HG03460 (cell line): Measurements from ENCODE around the gene AGBL4.

Source experiments
- ATAC-seq: cut with Tn5 transposase; IDR thresholded peaks from one replicate; pipeline ENCODE4 v1.9.1; 2021; ENCODE audit not compliant: unreplicated experiment

Gene AGBL4

GRCh38 chr1:49199564-49199963 lies 824.2 kb downstream of the AGBL4 start:
- ATAC-seq, result no peak

DNA sequence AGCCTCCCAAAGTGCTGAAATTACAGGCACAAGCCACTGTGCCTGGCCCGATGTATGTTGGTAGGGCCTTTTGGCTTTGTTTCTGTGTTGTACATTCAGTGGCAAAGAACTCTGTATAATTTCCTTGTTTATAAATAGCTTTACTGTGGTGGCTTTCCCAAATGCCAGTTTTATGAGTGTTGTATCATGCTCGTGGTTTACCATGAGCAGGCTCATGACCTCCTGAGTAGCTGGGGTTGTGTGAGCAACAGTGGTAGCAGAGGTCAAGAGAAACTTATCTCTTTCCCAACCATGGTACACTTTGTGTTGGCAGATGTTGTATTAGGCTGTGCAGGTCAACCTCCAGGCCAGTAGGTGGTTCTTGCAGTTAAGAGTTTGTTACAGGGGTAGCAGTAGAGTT lies 826.7 kb downstream of the AGBL4 start:
- no peak for ATAC-seq

DNA sequence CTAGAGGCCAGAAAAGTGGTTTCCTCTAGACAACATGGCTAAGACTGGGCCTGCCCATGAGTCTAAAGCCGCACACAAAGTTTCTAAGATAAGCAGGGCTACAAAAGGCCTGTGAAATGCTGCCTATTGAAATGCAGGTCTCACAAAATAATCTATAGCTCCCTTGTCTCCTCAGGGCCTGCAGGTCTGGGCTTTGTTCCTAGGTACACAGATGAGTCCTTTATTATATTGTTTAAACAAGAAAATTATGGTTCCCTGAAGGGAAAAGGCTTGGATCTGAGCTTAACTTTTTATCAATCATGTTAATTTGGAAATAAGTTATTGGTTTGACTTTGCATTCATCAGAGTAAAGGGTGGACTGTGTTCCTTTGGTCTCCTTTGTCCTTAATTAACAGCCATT lies 833.6 kb downstream of the AGBL4 start:
- ATAC-seq, result no peak

GRCh38 chr1:49187056-49187455 lies 836.7 kb downstream of the AGBL4 start:
- ATAC-seq, result no peak

DNA sequence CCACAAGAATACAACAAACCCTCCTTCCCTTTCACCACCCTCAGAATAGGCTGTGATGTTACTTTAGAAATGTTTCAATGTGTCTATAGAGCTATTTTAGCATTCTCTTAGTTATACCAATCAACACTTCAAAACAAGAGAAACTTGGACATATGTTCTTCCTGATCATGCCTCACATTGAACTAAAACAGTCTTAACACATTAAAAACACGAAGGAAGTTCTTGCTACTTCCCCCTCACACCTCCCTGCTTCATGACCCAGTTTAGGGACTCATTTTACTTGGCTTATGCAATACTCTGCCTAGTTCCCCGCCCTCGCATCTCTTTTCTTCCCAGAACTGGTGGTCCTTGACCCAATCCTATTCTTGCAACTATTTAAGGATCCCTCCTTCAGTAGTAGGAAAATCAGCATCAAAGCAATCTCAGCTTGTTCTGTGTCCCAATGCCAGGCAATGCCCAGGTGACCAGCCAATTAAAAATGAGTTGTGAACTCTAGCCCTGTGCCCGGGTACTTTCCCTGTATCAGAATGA lies 838.2 kb downstream of the AGBL4 start:
- no peak for ATAC-seq

DNA sequence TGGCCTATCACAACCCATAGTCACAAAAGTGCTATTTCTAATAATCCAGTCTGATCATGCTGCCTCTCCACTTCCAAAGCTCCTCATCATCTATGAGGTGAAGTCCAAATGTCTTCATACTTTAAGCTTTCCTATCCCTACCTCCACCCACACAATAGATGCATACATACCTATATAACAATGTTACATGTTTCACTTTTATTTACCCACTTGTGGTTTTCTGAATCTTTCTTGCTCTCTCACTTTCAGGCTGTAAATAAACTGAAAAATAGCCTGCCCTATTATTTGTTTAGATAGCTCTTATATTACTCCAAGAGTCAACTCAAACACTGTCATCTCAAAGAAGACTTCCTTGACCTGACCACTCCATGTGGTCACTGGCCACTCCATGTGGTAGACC lies 840.3 kb downstream of the AGBL4 start:
- ATAC-seq, result no peak

DNA sequence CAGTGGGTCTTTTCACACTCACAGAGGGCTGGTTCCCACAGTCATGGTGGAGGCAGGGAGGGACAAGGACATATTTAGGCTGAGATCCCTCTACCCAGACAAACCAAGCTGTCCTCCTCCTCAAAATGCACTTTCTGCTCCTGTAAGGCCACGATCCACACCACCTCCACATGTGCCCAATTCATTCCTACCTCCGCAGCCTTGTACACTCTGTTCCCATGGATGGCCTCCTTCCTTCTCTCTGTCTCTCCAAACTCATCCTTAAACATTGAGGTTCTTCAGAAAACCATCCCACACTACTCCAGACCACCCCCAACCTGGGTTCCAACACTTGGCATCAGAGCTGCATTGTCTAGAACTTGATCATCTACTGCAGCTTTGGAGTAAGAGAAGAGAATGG lies 842.7 kb downstream of the AGBL4 start:
- no peak for ATAC-seq

- ATAC-seq, result no peak
Observed at GRCh38 chr1:49171941-49172593, 851.7 kb downstream of the AGBL4 start.

GRCh38 chr1:49166031-49166430 lies 857.7 kb downstream of the AGBL4 start:
- ATAC-seq, result no peak

- ATAC-seq, result no peak
Observed at GRCh38 chr1:49163031-49163430, 860.7 kb downstream of the AGBL4 start.

DNA sequence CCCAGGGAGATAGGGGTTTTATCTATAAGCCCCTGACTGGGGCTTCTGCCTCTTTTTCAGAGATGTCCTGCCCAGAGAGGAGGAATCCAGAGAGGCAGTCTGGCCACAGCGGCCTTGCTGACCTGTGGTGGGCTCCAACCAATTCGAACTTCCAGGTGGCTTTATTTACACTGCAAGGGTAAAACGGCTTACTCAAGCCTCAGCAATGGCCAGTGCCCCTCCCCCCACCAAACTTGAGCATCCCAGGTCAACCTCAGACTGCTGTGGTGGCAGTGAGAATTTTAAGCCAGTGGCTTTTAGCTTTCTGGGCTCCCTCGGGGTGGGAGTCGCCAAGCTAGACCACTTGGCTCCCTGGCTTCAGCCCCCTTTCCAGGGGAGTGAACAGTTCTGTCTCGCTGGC lies 863.1 kb downstream of the AGBL4 start:
- no peak for ATAC-seq

DNA sequence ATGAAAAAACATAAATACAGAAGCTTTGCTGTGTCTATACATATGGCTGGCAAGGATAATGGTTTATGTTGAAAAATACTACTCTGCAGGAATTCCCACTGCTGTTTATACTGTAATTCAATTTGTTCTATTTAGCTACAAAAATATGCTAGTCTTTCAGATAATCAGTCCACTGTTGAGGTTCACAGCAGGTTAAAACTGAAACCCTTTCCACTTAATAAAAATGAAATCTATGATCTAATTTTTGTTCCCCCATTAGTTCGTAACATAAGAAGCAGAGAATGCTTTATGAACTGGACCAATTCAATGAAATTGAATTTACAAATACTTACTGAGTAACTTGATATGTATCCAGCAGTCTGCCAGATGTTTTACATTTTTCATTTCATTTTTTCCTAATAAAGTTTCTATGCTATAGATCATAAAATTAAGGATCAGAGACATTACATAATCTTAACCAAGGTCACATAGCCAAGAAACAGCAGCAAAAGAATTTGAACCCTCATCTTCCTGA lies 887.0 kb downstream of the AGBL4 start:
- ATAC-seq, result no peak

GRCh38 chr1:49125746-49126145 lies 898.0 kb downstream of the AGBL4 start:
- ATAC-seq, result no peak

DNA sequence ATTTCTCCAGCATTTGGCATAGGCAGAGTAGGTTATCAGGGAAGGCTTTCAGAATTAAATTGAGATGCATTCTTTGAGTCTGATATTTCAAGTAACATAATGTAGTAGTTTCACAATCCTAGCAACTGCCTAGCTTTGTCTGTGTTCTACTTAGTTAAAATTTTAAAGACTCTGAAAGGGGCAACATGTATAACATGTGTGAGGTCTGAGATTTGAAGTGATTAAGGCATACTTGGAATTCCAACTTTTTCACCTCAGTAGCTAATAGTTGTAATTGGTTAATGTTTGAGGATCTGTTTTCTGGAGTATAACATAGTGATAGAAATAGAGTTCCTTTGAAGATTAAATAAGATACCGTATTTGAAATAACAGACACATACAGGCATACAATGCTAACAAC lies 911.8 kb downstream of the AGBL4 start:
- no peak for ATAC-seq

DNA sequence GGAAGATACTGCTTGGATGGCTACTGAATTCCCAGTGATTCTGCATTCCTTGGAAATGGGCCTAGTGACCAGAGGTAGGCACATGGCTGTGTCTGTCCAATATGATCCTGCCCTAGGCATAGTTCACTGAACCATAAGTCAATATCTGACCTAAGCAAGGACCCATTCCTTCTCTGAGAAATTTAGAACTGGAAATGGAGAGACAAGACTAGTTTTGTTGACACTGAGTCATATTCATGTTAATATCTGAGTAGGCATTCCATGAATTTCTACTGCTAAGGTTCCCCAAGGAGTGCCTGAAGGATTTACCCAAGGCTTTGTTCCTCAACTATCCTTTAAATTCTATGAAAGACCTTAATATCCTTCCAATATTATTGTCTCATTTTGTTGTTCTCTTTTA lies 917.3 kb downstream of the AGBL4 start:
- ATAC-seq, result no peak

DNA sequence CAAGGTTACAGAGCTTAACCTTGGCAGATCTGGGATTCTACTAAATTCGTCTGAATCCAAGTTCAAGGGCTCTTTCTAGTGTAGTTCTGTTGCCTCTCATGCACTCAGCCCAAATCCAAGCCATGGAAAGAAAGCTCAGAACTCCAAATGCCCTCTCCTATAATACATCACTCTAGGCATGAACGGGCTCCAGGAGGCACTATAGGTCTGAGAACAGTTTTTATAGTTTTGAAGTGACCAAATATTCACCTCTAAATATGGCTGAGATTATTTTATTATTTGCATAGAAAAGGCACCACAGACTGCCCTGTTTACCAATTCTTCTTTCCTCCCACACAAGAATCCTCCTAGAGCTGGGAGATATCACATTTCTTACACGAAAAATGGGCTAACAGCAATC lies 919.2 kb downstream of the AGBL4 start:
- ATAC-seq, result no peak

DNA sequence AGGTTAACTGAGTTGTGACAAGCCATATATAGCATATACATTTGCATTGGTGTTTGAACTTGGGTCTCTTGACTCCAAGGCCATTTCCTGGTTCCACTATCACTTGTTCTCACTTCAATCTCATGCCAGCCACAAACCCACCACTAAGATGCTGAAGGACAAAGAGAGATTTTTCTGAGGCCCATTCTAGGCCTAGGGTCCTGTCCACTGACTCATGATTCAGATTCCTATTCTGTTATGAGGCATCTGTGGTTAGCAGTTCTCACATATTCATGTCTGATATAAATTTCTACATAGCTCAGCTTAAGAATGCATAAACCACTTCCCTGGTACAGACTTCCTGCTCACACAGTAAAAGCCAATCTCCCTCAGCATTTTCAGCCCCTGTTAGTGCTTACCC lies 921.0 kb downstream of the AGBL4 start:
- ATAC-seq, result peak; percentile 60

- ATAC-seq, result no peak
Observed at GRCh38 chr1:49098866-49099265, 924.9 kb downstream of the AGBL4 start.

- no peak for ATAC-seq
Observed at GRCh38 chr1:49086327-49086726, 937.4 kb downstream of the AGBL4 start.

DNA sequence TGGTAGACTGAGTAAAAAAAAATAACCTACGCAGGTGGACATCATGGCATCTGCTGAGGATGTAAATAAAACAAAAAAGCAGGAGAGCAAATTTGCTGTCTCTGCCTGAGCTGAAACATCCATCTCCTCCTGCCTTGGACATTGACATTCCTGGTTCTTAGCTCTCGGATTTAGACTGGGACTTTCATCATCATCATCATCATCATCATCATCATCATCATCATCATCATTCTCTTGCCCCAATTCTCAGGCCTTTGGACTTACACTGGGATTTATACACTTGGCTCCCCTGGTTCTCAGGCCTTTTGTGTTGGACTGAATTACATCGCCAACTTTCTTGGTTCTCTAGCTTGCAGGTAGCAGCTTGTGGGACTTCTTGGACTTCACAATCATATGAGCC lies 938.7 kb downstream of the AGBL4 start:
- ATAC-seq, result no peak

DNA sequence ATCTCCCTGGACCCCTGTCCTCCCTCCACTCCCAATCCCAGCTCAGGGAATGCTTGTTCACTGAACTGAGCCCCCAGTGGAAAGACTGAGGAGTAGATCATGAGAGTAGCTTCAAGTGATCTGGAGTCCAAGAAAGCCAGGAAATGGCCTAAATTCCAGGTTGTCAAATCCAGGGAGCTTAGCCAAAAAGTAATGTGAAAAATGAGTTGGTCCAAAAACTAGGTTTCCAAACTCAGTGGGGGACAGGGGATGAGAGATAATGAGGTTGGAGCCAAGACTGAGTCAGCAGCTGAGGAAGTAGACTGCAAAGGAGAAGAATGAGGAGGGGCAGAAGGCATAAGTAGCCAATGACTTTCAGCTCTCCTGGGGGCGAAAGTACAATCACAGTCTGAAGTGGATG lies 963.0 kb downstream of the AGBL4 start:
- no peak for ATAC-seq

DNA sequence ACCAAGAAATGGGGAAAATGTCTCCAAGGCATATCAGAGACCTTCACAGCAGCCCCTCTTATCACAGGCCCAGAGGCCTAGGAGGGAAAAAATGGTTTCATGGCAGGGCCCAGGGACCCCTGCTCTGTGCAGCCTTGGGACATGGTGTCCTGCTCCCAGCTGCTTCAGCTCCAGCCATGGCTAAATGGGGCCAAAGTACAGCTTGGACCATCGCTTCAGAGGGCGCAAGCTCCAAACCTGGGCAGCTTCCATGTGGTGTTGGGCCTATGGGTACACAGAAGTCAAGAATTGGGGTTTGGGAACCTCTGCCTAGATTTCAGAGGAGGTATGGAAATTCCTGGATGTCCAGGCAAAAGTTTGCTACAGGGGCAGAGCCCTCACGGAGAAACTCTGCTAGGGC lies 964.7 kb downstream of the AGBL4 start:
- no peak for ATAC-seq

GRCh38 chr1:49052102-49052501 lies 971.7 kb downstream of the AGBL4 start:
- no peak for ATAC-seq
